Measurements from ENCODE around the gene CELF6. TPM values are rescaled to one million over a fixed set of nuclear protein-coding genes. Genes with fewer than 3 reads are reported as not detected.

Gene CELF6
- total RNA-seq, 2 donors from 2014 or later, result 0.92 to 1.00 TPM

- peaks cover 5% of the 10 kb centered on the region for H3K36me3 Mint-ChIP-seq
- DNase-seq (ENCODE audit: low spot score) (no peak), ATAC-seq (no peak)
- H3K4me1 Mint-ChIP-seq (ENCODE audit: low read depth in 2 of 2), result peaks cover 0 to 3% of the 10 kb centered on the region in 2 donors
- H3K4me3 Mint-ChIP-seq, result no peak overlapping the region
- H3K27me3 Mint-ChIP-seq, result no peaks in the 10 kb centered on the region
- no peaks in the 10 kb centered on the region for H3K9me3 Mint-ChIP-seq
- H3K27ac Mint-ChIP-seq, result no peak overlapping the region
Observed at GRCh38 chr15:72340366-72340765, 20.4 kb upstream of the CELF6 start.

GRCh38 chr15:72339777-72340177 is 19.8 kb upstream of the CELF6 start:
- Mint-ChIP-seq H3K27me3 (no peaks in the 10 kb centered on the region), H3K9me3 (no peaks in the 10 kb centered on the region), H3K27ac (no peak overlapping the region), H3K4me1 (ENCODE audit: low read depth in 2 of 2) (peaks cover 0 to 3% of the 10 kb centered on the region in 2 donors), H3K4me3 (no peak overlapping the region), H3K36me3 (peaks cover 5% of the 10 kb centered on the region)
- no peak for DNase-seq (ENCODE audit: low spot score)
- no peak for ATAC-seq

DNA sequence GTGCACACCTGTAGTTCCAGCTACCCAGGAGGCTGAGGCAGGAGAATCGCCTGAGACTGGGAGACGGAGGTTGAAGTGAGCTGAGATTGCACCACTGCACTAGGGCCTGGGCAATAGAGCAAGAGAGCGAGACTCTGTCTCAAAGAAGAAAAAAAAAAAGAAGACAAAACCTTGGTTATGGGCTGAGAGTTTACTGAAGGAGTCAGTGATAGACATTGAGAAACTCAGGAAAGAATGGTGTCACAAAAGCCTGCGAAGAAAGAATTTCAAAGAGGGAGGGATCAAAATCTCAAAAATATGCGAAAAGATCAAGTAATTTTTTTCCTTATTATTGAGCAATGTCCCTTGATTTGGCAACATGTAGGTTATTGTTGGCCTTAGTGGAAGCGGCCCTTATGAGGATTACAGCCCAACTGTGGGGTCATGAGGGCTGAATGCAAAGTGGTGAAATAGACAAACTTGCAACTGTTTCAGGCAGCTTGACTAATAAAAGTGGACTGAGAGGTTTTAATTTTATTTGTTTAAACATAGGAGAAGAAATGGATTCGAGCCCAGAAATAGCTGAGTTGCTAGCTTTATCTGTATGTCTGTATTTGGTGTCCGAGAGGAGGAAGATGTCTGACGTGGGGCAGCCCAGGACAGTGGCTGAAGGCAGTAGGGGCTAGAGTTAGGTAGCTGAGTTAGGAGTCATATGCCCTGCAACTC is 18.8 kb upstream of the CELF6 start:
- no peaks in the 10 kb centered on the region for H3K27me3 Mint-ChIP-seq
- peaks cover 5% of the 10 kb centered on the region for H3K36me3 Mint-ChIP-seq
- H3K27ac Mint-ChIP-seq, result peak overlapping the region in 1 of 2 donors; percentile 14
- H3K4me1 Mint-ChIP-seq (ENCODE audit: low read depth in 2 of 2), result peaks cover 0 to 3% of the 10 kb centered on the region in 2 donors
- no peaks in the 10 kb centered on the region for H3K9me3 Mint-ChIP-seq
- DNase-seq (ENCODE audit: low spot score) (no peak), ATAC-seq (no peak)
- H3K4me3 Mint-ChIP-seq, result no peak overlapping the region

- H3K27me3 Mint-ChIP-seq, result no peaks in the 10 kb centered on the region
- DNase-seq (ENCODE audit: low spot score) (no peak), ATAC-seq (no peak)
- H3K4me3 Mint-ChIP-seq, result no peak overlapping the region
- H3K36me3 Mint-ChIP-seq, result peaks cover 5% of the 10 kb centered on the region
- H3K4me1 Mint-ChIP-seq (ENCODE audit: low read depth in 2 of 2), result peaks cover 0 to 3% of the 10 kb centered on the region in 2 donors
- no peaks in the 10 kb centered on the region for H3K9me3 Mint-ChIP-seq
- peak overlapping the region in 1 of 2 donors; percentile 14 for H3K27ac Mint-ChIP-seq
Observed at GRCh38 chr15:72338148-72338547, 18.2 kb upstream of the CELF6 start.

DNA sequence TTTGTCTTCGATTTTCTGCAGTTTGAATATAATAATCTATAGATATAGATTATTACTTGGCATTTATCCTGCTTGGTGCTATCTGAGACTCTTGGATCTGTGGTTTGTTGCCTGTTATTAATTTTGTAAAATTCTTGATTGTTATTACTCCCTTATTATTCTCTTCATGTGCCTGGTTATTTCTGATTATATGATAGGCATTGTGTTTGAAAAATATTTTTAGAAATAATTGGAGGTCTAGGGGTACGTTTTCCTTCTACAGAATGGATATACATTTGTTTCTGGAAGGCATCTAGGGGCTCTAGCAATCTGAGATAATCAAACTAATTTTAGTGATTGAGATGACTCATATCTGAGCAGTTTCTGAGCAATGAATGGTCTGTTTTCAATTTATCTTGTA is 14.9 kb upstream of the CELF6 start:
- Mint-ChIP-seq H3K4me1 (ENCODE audit: low read depth in 2 of 2) (peaks cover 0 to 1% of the 10 kb centered on the region in 2 donors), H3K4me3 (no peak overlapping the region), H3K36me3 (peaks cover 5% of the 10 kb centered on the region), H3K27me3 (no peaks in the 10 kb centered on the region), H3K9me3 (no peaks in the 10 kb centered on the region), H3K27ac (no peak overlapping the region)
- no peak for ATAC-seq
- no peak for DNase-seq (ENCODE audit: low spot score)

- DNase-seq (ENCODE audit: low spot score) (no peak), ATAC-seq (no peak)
- Mint-ChIP-seq H3K4me1 (ENCODE audit: low read depth in 2 of 2) (peaks cover 0 to 3% of the 10 kb centered on the region in 2 donors), H3K9me3 (no peaks in the 10 kb centered on the region), H3K4me3 (no peak overlapping the region), H3K36me3 (peaks cover 4% of the 10 kb centered on the region), H3K27me3 (no peaks in the 10 kb centered on the region), H3K27ac (no peak overlapping the region)
Observed at GRCh38 chr15:72331021-72331420, 11.1 kb upstream of the CELF6 start.

DNA sequence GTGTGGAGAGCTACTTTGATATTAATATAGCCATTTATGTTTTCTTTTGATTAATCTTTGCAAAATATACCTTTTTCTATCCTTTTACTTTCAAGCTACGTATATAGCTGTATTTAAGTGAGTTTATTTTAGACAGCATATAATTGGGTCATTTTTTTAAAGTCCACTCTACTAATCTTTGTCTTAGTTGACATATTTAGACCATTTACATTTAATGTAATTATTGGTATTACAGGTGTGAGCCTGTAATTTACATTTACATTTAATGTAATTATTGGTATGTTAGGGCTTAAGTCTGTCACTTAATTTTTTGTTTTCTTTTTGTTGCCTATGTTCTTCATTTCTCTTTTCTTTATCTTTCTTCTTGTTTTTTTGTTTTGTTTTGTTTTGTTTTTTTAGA is 3.8 kb upstream of the CELF6 start:
- no peak for DNase-seq (ENCODE audit: low spot score)
- H3K4me3 Mint-ChIP-seq, result no peak overlapping the region
- H3K9me3 Mint-ChIP-seq, result peaks cover 3% of the 10 kb centered on the region
- peaks cover 10 to 14% of the 10 kb centered on the region in 2 donors for H3K4me1 Mint-ChIP-seq (ENCODE audit: low read depth in 2 of 2)
- ATAC-seq, result no peak
- H3K36me3 Mint-ChIP-seq, result peaks cover 14% of the 10 kb centered on the region
- H3K27ac Mint-ChIP-seq, result no peak overlapping the region
- no peaks in the 10 kb centered on the region for H3K27me3 Mint-ChIP-seq

- H3K4me1 Mint-ChIP-seq (ENCODE audit: low read depth in 2 of 2), result peaks cover 13 to 18% of the 10 kb centered on the region in 2 donors
- H3K27me3 Mint-ChIP-seq, result no peaks in the 10 kb centered on the region
- H3K27ac Mint-ChIP-seq, result peak overlapping the region in 1 of 2 donors; percentile 50
Observed at GRCh38 chr15:72319360-72319984, 485 bp downstream of the CELF6 start.

GRCh38 chr15:72318408-72318942 is 1.5 kb downstream of the CELF6 start:
- no peaks in the 10 kb centered on the region for H3K9me3 Mint-ChIP-seq
- H3K36me3 Mint-ChIP-seq, result no peaks in the 10 kb centered on the region
- no peak for DNase-seq (ENCODE audit: low spot score)
- no peak for ATAC-seq
- peak overlapping the region; percentile 70 for H3K4me3 Mint-ChIP-seq
- H3K27me3 Mint-ChIP-seq, result no peaks in the 10 kb centered on the region
- peak overlapping the region; percentile 6 to 50 for H3K27ac Mint-ChIP-seq
- H3K4me1 Mint-ChIP-seq (ENCODE audit: low read depth in 2 of 2), result peaks cover 13 to 18% of the 10 kb centered on the region in 2 donors

More at GRCh38 chr15:72319360-72319984, 485 bp downstream of the CELF6 start:
- Mint-ChIP-seq H3K9me3 (peaks cover 3% of the 10 kb centered on the region), H3K36me3 (peaks cover 7% of the 10 kb centered on the region), H3K4me3 (peak overlapping the region; percentile 70)
- ATAC-seq (peak; percentile 77 to 82), DNase-seq (ENCODE audit: low spot score) (peak; percentile 77)

DNA sequence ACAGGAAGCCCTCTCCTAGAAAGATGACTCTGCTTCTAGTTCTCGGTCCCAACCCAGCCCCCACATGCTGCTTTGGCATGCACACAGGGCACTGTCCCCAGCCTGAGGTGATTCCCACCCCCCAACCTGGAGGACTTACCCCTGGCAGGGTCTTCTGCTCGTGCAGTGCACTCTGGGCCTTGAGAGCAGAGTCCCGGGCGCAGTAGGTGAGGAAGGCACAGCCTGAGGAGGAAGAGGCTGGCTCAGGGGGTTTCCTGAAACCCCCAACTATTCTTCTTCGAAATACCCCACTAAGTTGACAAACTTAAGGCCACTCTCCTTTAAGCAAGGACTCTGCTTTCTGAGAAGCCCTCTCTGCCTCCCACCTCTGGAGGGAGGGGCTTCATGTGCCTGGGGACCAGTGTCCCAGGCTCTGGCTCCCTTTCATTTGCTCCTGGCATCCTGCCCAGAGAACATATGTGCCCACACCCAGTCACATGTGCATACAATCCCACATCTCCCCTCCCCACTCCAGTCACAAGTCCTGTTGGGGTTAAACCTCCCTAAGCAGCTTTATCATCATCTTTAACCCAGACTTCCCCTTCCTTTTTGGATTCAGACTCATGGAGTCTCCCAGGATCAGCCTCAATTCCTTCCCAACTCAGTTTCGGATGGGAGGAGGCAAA is 4.1 kb downstream of the CELF6 start:
- no peak for DNase-seq (ENCODE audit: low spot score)
- no peak for ATAC-seq
- H3K4me1 Mint-ChIP-seq (ENCODE audit: low read depth in 2 of 2), result peaks cover 13 to 16% of the 10 kb centered on the region in 2 donors
- no peaks in the 10 kb centered on the region for H3K27me3 Mint-ChIP-seq
- H3K4me3 Mint-ChIP-seq, result no peak overlapping the region
- H3K27ac Mint-ChIP-seq, result no peak overlapping the region
- no peaks in the 10 kb centered on the region for H3K9me3 Mint-ChIP-seq
- no peaks in the 10 kb centered on the region for H3K36me3 Mint-ChIP-seq

DNA sequence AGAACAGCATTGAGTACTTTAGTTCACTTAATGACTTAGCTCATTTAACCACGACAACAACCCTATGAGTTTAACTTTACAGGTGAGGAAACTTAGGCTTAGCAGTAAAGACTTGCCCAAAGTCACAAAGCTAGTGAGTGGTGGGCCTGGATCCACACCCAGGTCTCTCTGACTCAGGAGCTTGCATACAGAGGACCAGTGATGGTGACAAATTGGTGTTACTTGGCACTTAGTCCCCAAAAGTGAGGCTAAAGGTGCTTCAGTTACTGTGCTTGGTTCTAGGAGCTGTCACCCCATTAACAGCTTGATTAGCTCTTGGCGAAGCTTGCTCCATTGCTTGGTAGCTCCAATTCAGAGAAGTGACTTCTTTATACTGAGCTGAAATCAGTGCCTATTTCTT is 6.1 kb downstream of the CELF6 start:
- no peak for ATAC-seq
- Mint-ChIP-seq H3K27me3 (no peaks in the 10 kb centered on the region), H3K27ac (no peak overlapping the region), H3K4me1 (ENCODE audit: low read depth in 2 of 2) (peaks cover 5% of the 10 kb centered on the region in 2 donors), H3K36me3 (no peaks in the 10 kb centered on the region), H3K4me3 (no peak overlapping the region), H3K9me3 (no peaks in the 10 kb centered on the region)
- no peak for DNase-seq (ENCODE audit: low spot score)

DNA sequence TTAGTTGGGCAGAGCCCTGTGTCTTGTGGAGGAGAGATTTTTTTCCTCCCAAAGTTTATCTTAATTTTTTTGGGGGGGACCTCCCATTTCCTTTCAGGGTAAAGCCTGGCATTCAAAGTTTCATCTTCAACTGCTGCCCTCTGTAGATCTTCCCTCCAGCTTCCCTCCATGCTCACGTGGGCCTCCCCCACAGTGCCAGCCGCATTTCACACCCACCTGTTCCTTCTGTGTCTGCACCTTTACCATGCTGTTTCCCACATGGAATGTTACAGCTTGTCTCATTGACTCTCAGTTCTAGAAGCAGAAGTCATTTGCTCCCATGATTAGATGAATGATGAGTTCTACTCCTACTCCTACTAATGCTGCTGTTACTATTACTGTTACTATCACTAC is 6.5 kb downstream of the CELF6 start:
- no peak overlapping the region for H3K4me3 Mint-ChIP-seq
- no peaks in the 10 kb centered on the region for H3K9me3 Mint-ChIP-seq
- H3K27me3 Mint-ChIP-seq, result no peaks in the 10 kb centered on the region
- H3K27ac Mint-ChIP-seq, result no peak overlapping the region
- peaks cover under 1 to 1% of the 10 kb centered on the region in 2 donors for H3K4me1 Mint-ChIP-seq (ENCODE audit: low read depth in 2 of 2)
- no peaks in the 10 kb centered on the region for H3K36me3 Mint-ChIP-seq
- DNase-seq (ENCODE audit: low spot score) (no peak), ATAC-seq (no peak)

- Mint-ChIP-seq H3K27ac (no peak overlapping the region), H3K4me3 (no peak overlapping the region), H3K9me3 (no peaks in the 10 kb centered on the region), H3K27me3 (no peaks in the 10 kb centered on the region), H3K36me3 (no peaks in the 10 kb centered on the region), H3K4me1 (ENCODE audit: low read depth in 2 of 2) (no peaks in the 10 kb centered on the region)
- DNase-seq (ENCODE audit: low spot score) (peak; percentile 70), ATAC-seq (peak; percentile 79 to 86)
Observed at GRCh38 chr15:72312605-72313447, 7.1 kb downstream of the CELF6 start.

Measured in natural killer cell treated with Interleukin-12 subunit alpha and Interleukin-12 subunit beta and Interleukin-15 and Interleukin-18, amount 100 ng/mL, for 72 hours (primary cell).